ENCODE measurements around the gene PRAMEF1.
"Not testable (repeated sequence)": the region's sequence is repeated elsewhere in the genome, so short reads cannot be mapped to it uniquely, and the experiment has no call there.

The PRAMEF1 gene

DNA sequence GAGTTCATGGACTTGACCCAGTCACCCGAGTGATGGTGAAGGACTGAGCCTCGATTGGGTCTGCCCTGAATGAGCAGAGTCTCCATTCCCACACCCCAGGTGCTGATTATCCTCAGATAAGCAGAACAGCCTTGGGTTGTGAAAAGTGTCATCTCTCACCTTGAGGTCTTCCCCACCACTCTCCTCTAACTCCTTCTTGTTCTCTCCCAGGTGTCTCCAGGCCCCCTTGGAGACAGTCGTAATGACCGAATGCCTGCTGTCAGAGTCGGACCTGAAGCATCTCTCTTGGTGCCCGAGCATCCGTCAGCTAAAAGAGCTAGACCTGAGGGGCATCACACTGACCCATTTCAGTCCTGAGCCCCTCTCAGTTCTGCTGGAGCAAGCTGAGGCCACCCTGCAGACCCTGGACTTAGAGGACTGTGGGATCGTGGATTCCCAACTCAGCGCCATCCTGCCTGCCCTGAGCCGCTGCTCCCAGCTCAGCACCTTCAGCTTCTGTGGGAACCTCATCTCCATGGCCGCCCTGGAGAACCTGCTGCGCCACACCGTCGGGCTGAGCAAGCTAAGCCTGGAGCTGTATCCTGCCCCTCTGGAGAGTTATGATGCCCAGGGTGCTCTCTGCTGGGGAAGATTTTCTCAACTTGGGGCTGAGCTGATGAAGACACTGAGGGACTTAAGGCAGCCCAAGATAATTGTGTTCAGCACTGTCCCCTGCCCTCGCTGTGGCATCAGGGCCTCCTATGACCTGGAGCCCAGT is 14.2 kb upstream of the PRAMEF1 start:
- DNase-seq, result no peak

DNA sequence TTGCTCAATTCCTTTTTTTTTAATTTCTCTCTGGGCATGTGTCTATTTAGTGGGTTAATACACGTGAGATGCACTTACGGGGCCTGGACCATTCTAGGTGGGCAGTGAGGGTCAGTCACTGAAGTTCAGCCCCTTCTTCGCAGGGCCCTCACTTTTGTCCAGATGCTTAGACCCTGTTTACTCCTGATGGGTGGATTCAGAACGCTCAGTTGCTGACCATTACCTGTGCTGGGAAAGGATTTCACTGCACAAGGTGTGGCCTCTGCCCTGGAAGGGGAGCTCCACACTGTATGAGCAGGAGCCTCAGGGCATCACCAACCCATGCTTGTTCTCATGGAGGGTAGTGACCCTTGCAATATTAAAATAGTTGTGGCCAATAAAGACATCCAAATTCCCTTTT is 13.1 kb upstream of the PRAMEF1 start:
- no peak for DNase-seq

GRCh38 chr1:12778907-12779306 is 12.3 kb upstream of the PRAMEF1 start:
- no peak for DNase-seq

DNA sequence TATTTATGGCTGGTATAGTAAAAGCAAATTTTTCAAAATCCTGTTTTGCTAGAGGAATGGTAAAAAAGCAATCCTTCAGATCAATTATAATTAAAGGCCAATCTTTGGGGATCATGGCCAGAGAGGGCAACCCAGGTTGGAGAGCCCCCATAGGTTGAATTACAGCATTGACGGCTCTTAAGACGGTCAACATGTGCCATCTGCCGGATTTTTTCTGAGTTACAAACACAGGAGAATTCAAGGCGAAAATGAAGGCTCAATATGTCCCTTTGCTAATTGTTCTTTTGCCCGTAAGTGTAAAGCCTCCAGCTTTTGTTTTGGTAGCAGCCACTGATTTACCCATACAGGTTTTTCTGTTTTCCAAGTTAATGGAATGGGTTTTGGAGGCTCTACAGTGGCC is 9.7 kb upstream of the PRAMEF1 start:
- not testable (repeated sequence) for DNase-seq

DNA sequence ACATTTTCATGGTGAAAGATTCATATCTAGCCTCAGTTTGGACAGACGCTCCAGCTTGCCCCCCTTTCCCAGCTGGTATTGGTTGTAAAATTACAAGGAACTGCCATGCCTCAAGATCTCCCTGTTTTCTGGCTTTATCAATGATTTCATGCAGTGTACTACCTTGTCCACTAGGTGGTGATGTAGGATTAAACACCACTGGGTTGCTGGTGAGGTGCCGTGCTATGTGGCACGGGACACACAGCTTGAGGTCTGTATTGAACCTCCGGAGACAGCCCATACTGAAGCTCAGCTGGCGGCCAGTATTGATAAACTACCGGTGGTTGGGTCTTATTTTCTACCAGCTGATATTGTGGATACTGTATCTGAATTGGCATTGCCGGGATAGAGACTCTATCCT is 7.4 kb upstream of the PRAMEF1 start:
- DNase-seq, result not testable (repeated sequence)

- DNase-seq, result not testable (repeated sequence)
Measured at GRCh38 chr1:12784729-12785128, 6.5 kb upstream of the PRAMEF1 start.

GRCh38 chr1:12798911-12799310 is 7.7 kb downstream of the PRAMEF1 start:
- no peak for DNase-seq

DNA sequence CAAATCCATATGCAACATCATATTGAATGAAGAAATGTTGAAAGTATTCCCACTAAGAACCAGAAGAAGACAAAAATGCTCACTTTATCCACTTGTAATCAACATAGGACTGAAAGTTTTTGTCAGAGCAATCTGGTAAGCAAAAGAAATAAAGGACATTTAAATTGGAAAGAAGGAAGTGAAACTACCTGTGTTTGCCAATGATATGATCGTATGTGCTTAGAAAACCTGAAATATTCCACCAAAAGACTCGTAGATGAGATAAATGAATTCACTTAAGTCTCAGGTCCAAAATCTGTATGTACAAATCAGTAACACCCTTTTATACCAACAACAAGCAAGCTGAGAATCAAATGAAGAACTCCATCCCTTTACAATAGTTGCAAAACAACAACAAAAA is 8.5 kb downstream of the PRAMEF1 start:
- DNase-seq, result no peak

DNA sequence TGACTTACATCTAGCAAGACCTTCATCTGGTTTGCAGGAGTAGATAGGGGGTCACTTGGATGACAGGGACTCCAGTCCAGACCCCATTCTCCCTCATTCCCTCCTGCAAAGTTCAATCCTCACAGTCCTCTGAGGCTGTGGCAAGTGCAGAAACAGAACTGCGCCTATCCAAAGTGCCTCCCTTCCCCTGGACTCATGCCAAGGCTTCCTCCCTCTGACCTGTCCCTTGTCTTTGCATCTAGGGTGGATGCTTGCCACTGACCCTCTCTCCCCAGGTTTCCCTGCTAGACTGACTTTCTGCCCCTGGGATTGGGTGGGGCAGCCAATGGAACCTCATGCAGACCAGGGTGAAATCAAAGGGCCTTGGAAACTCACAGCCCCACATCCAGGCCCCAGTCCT is 18.7 kb downstream of the PRAMEF1 start:
- DNase-seq, result no peak

GRCh38 chr1:12810691-12811408 is 19.7 kb downstream of the PRAMEF1 start:
- no peak for DNase-seq

GRCh38 chr1:12811409-12811784 is 20.2 kb downstream of the PRAMEF1 start:
- no peak for DNase-seq

- DNase-seq, result not testable (repeated sequence)
Measured at GRCh38 chr1:12819061-12819460, 27.9 kb downstream of the PRAMEF1 start.

DNA sequence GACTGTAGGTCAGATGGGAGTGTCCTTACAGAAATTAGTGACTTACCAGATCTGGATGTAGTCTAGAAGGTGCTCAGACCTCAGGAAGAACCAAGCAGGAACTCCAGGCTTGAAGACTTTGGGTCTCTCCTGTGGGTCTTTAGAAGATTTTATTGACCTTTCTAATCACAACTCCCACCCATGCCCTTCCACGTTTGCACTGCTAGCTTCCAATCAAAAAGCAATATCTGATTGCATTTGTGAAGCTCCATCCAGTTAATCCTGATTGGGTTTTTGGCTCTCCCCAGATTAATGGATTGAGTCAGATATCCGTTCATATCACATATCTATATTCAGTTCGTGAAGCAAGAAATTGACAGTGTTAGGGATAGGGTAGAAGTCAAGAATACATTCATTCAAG is 40.1 kb downstream of the PRAMEF1 start, which contains the start of gene PRAMEF11:
TSS of gene PRAMEF11 (minus strand) at position 101 of the 400 bp plus-strand sequence. CDS start 2,621 bp downstream, outside the sequence.
- DNase-seq, result not testable (repeated sequence)

DNA sequence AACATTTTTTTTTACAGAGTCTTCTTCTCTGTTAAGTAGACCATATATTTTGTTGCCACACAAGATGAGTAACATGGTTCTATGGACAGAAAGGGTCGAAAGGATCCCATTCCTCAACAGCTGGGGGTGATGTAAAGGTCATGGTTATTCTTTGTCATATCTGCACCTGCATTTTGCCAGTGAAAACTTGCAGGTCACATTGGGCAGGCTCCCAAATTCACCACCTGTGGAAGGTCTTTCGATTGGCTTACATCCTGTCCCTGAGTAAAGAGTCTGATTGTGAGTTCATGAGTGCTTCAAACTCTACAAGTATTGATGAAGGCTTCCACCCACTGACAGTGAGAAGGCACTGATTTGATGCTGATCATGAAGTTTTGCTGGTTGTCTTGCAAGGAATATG is 42.1 kb downstream of the PRAMEF1 start:
- not testable (repeated sequence) for DNase-seq

Data from GDM1 (cell line).